Caco-2 (cell line): ENCODE results near the gene TTC33. TPM values are rescaled to one million over a fixed set of nuclear protein-coding genes. Genes with fewer than 3 reads are reported as not detected.
"Not testable (repeated sequence)": the region's sequence is repeated elsewhere in the genome, so short reads cannot be mapped to it uniquely, and the experiment has no call there.

Experiments used
- BruUV-seq: library from RNA; stranded (reverse); fragments of 400-500 nt; replicated peaks from 2 replicates; lab custom pipeline; 2021; lab: Mats Ljungman, UMichigan
- CTCF ChIA-PET: fragments of 300-600 bp; sonication (Branson Sonifier 250); formaldehyde crosslinking; loops from one replicate; lab custom pipeline; 2022; ENCODE audit warnings: antibody characterized with exemption; lab: Charles Lee
- POLR2A ChIA-PET: fragments of 300-600 bp; sonication (Branson Sonifier 250); formaldehyde crosslinking; loops from one replicate; lab custom pipeline; 2022; ENCODE audit warnings: antibody characterized with exemption; lab: Charles Lee
- DNase-seq, 2 experiments: peaks; one replicate each; pipeline versions ENCODE4 v3.0.0 to v3.0.0-alpha.2; 2020 to 2022
- H3K27me3 ChIP-seq: replicated peaks from 2 replicates; pipeline ENCODE4 v1.6.0; 2011; ENCODE audit warnings: low read length; ENCODE audit not compliant: control insufficient read depth, insufficient read depth
- H3K36me3 ChIP-seq: 2 replicates; pipeline ENCODE4 v1.5.1; 2011; ENCODE audit warnings: low read length; ENCODE audit not compliant: control insufficient read depth, insufficient read depth
- H3K4me1 ChIP-seq: fragments of 250-450 bp; sonication (Bioruptor Pico); 2 replicates; pipeline ENCODE4 v1.5.1; 2020; ENCODE audit warnings: mild to moderate bottlenecking
- H3K4me3 ChIP-seq: 2 replicates; pipeline ENCODE4 v1.5.1; 2011; ENCODE audit warnings: low read depth, mild to moderate bottlenecking, control low read depth, low read length
- H3K9me3 ChIP-seq: fragments of 250-450 bp; sonication (Bioruptor Pico); 2 replicates; pipeline ENCODE4 v1.5.1; 2020; ENCODE audit warnings: mild to moderate bottlenecking, moderate library complexity
- H3K27ac Mint-ChIP-seq: one replicate; pipeline ENCODE4 v1.8.0; 2022; ENCODE audit warnings: mixed read lengths; ENCODE audit not compliant: unreplicated experiment
- H3K27me3 Mint-ChIP-seq: one replicate; pipeline ENCODE4 v1.8.0; 2022; ENCODE audit warnings: mixed read lengths; ENCODE audit not compliant: insufficient read depth, unreplicated experiment
- H3K36me3 Mint-ChIP-seq: one replicate; pipeline ENCODE4 v1.8.0; 2022; ENCODE audit warnings: mild to moderate bottlenecking, mixed read lengths; ENCODE audit not compliant: insufficient read depth, unreplicated experiment
- H3K4me1 Mint-ChIP-seq: one replicate; pipeline ENCODE4 v1.8.0; 2022; ENCODE audit warnings: low read depth, mixed read lengths; ENCODE audit not compliant: unreplicated experiment
- H3K4me3 Mint-ChIP-seq: one replicate; pipeline ENCODE4 v1.8.0; 2022; ENCODE audit warnings: mild to moderate bottlenecking, moderate library complexity, mixed read lengths; ENCODE audit not compliant: unreplicated experiment
- H3K9me3 Mint-ChIP-seq: one replicate; pipeline ENCODE4 v1.8.0; 2022; ENCODE audit warnings: mixed read lengths; ENCODE audit not compliant: unreplicated experiment
- intact Hi-C: fragments of 100-400 bp; cut with micrococcal nuclease; formaldehyde crosslinking; loops from one replicate; pipeline ENCODE4 v1.10.0; 2022; ENCODE audit not compliant: unreplicated experiment
- total RNA-seq: library from RNA; stranded (reverse); gene quantifications from 2 replicates; pipeline ENCODE4 v1.2.3, GENCODE V29; 2022
- TF ChIP-seq, protein P1 (sequence below), 2 experiments: fragments of 200-600 bp in 1 of 2; IDR thresholded peaks; 1 replicate in 1 of 2; 2 replicates in 1 of 2; pipeline versions ENCODE4 v1.5.1 to v1.8.0; 2011 to 2022; ENCODE audit warnings: antibody characterized with exemption in 1 of 2, control low read depth in 1 of 2, inconsistent platforms in 1 of 2, low read depth in 1 of 2, low read length in 1 of 2, mild to moderate bottlenecking in 1 of 2, moderate library complexity in 1 of 2; ENCODE audit not compliant: insufficient read depth in 1 of 2, severe bottlenecking in 1 of 2, unreplicated experiment in 1 of 2

The TTC33 gene
- total RNA-seq, 1 experiment from 2014 or later, result 8.6 TPM

DNA sequence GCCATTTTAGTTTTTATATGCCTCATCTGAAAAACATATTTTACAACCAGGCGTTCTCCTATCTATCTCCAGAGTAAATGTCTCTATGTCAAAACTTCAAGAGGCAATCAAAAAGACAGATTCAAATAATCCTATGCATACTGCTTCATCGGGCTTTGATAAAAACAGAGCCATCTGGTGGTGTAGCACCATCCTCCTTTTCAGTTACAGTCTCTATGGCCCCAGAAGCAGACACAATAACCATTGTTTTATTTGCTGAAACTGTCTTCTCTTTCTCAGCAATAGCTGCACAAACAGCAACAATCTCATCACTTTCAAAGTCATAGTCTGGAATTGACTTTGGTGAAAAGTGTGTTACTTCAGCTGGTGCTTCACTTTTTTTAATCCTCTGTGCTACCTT lies 39.8 kb downstream of the TTC33 start:
- Mint-ChIP-seq H3K9me3 (peaks cover 7% of the 10 kb centered on the region), H3K36me3 (peaks cover 4% of the 10 kb centered on the region), H3K27ac (no peak overlapping the region), H3K27me3 (no peaks in the 10 kb centered on the region), H3K4me1 (no peaks in the 10 kb centered on the region), H3K4me3 (no peak overlapping the region)
- intact Hi-C loops, result no loop called here
- BruUV-seq, result no TSS peak
- TF ChIP-seq, protein P1, sequence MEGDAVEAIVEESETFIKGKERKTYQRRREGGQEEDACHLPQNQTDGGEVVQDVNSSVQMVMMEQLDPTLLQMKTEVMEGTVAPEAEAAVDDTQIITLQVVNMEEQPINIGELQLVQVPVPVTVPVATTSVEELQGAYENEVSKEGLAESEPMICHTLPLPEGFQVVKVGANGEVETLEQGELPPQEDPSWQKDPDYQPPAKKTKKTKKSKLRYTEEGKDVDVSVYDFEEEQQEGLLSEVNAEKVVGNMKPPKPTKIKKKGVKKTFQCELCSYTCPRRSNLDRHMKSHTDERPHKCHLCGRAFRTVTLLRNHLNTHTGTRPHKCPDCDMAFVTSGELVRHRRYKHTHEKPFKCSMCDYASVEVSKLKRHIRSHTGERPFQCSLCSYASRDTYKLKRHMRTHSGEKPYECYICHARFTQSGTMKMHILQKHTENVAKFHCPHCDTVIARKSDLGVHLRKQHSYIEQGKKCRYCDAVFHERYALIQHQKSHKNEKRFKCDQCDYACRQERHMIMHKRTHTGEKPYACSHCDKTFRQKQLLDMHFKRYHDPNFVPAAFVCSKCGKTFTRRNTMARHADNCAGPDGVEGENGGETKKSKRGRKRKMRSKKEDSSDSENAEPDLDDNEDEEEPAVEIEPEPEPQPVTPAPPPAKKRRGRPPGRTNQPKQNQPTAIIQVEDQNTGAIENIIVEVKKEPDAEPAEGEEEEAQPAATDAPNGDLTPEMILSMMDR (IDR thresholded peaks at IDR 0.05; ENCODE audit: insufficient read depth in 1 of 2, low read depth in 1 of 2, low read length in 1 of 2, severe bottlenecking in 1 of 2, unreplicated experiment in 1 of 2), result no peak
- ChIA-PET POLR2A (no interaction called here), CTCF (no interaction called here)
- H3K36me3 ChIP-seq, result no peaks in the 10 kb centered on the region
- H3K4me1 ChIP-seq, result peaks cover 6% of the 10 kb centered on the region; the same call in 1 of the 2 replicates
- DNase-seq, result no peak
- H3K27me3 ChIP-seq, result no peaks in the 10 kb centered on the region
- H3K9me3 ChIP-seq, result 0 out of 2 replicates have a peak, but pooled peaks cover 3% of the 10 kb centered on the region
- no peak overlapping the region for H3K4me3 ChIP-seq

DNA sequence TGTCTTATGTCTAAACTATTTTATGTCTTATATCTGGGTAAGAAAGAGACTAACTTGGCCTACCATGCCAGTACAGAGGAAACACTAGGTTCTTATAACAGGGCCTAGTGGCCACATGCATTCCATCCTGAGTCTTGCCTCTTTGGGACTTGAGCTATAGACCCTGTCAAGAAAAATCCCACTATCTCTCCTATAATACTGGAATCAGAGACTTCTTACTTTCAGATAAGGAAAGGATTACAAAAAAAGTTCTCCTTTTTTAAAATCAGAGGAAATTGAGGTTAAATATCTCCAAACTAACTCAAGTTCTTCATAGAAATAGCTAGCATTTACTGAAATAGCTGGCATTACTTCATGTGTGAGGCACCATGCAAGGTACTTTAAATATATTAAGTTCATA lies 41.8 kb downstream of the TTC33 start:
- Histone ChIP-seq H3K4me3 (no peak overlapping the region), H3K9me3 (0 out of 2 replicates have a peak, but pooled peaks cover 4% of the 10 kb centered on the region), H3K27me3 (no peaks in the 10 kb centered on the region), H3K4me1 (no peaks in the 10 kb centered on the region), H3K36me3 (no peaks in the 10 kb centered on the region)
- intact Hi-C loops, result no loop called here
- Mint-ChIP-seq H3K36me3 (no peaks in the 10 kb centered on the region), H3K4me3 (no peak overlapping the region), H3K27ac (no peak overlapping the region), H3K9me3 (peaks cover 1% of the 10 kb centered on the region), H3K4me1 (no peaks in the 10 kb centered on the region), H3K27me3 (no peaks in the 10 kb centered on the region)
- ChIA-PET POLR2A (no interaction called here), CTCF (no interaction called here)
- TF ChIP-seq, protein P1 (IDR thresholded peaks at IDR 0.05; ENCODE audit: insufficient read depth in 1 of 2, low read depth in 1 of 2, low read length in 1 of 2, severe bottlenecking in 1 of 2, unreplicated experiment in 1 of 2), result no peak
- DNase-seq, result no peak
- no TSS peak for BruUV-seq

DNA sequence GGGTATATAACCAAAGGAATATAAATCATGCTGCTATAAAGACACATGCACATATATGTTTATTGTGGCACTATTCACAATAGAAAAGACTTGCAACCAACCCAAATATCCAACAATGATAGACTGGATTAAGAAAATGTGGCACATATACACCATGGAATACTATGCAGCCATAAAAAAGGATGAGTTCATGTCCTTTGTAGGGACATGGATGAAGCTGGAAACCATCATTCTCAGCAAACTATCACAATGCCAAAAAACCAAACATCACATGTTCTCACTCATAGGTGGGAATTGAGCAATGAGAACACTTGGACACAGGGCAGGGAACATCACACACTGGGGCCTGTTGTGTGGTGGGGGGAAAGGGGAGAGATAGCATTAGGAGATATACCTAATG lies 45.2 kb downstream of the TTC33 start:
- H3K4me1 Mint-ChIP-seq, H3K27ac Mint-ChIP-seq, H3K36me3 Mint-ChIP-seq, H3K4me3 Mint-ChIP-seq, H3K9me3 Mint-ChIP-seq, H3K4me1 ChIP-seq, intact Hi-C loops, H3K36me3 ChIP-seq, BruUV-seq, DNase-seq, CTCF ChIA-PET, POLR2A ChIA-PET, H3K4me3 ChIP-seq, H3K9me3 ChIP-seq, H3K27me3 ChIP-seq, H3K27me3 Mint-ChIP-seq: not testable (repeated sequence)

DNA sequence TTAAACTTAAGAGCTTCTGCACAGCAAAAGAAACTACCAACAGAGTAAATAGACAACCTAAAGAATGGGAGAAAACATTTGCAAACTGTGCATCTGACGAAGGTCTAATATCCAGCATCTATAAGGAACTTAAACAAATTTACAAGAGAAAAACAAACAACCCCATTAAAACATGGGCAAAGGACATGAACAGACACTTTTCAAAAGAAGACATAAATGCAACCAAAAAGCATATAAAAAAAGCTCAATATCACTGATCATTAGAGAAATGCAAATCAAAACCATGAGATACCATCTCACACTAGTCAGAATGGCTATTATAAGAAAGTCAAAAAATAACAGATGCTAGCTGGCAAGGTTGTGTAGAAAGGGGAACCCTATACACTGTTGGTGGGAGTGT lies 50.3 kb downstream of the TTC33 start:
- CTCF ChIA-PET, H3K4me3 Mint-ChIP-seq, H3K27ac Mint-ChIP-seq, H3K9me3 Mint-ChIP-seq, H3K4me1 ChIP-seq, DNase-seq, H3K36me3 Mint-ChIP-seq, H3K36me3 ChIP-seq, H3K4me1 Mint-ChIP-seq, intact Hi-C loops, H3K9me3 ChIP-seq, H3K27me3 ChIP-seq, H3K27me3 Mint-ChIP-seq, POLR2A ChIA-PET, H3K4me3 ChIP-seq, BruUV-seq: not testable (repeated sequence)

DNA sequence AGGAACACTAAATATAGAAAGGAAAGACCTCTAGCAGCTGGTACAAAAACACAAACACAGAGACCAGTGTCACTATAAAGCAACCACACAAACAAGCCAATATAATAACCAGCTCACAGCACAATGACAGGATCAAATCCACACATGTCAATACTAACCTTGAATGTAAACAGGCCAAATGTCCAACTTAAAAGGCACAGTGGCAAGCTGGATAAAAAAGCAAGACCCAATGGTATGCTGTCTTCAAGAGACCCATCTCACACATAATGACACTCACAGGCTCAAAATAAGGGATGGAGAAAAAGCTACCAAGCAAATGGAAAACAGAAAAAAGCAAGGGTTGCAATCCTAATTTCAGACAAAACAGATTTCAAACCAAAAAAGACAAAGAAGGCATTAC lies 53.7 kb downstream of the TTC33 start:
- H3K9me3 ChIP-seq, H3K9me3 Mint-ChIP-seq, CTCF ChIA-PET, H3K4me1 Mint-ChIP-seq, H3K36me3 Mint-ChIP-seq, H3K4me3 ChIP-seq, intact Hi-C loops, H3K4me1 ChIP-seq, H3K4me3 Mint-ChIP-seq, POLR2A ChIA-PET, BruUV-seq, DNase-seq, H3K27me3 ChIP-seq, H3K36me3 ChIP-seq, H3K27me3 Mint-ChIP-seq, H3K27ac Mint-ChIP-seq: not testable (repeated sequence)
